GM19468 (cell line): ENCODE data around the gene FAM136A.
A peak's percentile ranks its signal among the peaks of the same experiment; 100 is the strongest.
"Not testable (repeated sequence)": the region's sequence is repeated elsewhere in the genome, so short reads cannot be mapped to it uniquely, and the experiment has no call there.

Experiments
- ATAC-seq: cut with Tn5 transposase; IDR thresholded peaks from one replicate; pipeline ENCODE4 v1.9.1; 2021; ENCODE audit warnings: mild to moderate bottlenecking, moderate library complexity, moderate number of reproducible peaks; ENCODE audit not compliant: unreplicated experiment; ENCODE audit errors: extremely low read depth

FAM136A gene

GRCh38 chr2:70301344-70302194 is at the start of gene FAM136A:
TSS of gene FAM136A (minus strand) at chr2:70302067. CDS start at chr2:70302011, 56 bp downstream.
- ATAC-seq, result peak; percentile 66

GRCh38 chr2:70349921-70350685 is 48.2 kb upstream of the FAM136A start:
- ATAC-seq, result no peak

- no peak for ATAC-seq
Observed at GRCh38 chr2:70347831-70348230, 46.0 kb upstream of the FAM136A start.

GRCh38 chr2:70344195-70344594 is 42.3 kb upstream of the FAM136A start:
- no peak for ATAC-seq

GRCh38 chr2:70341477-70341765 is 39.6 kb upstream of the FAM136A start:
- no peak for ATAC-seq

- no peak for ATAC-seq
Observed at GRCh38 chr2:70340761-70341476, 39.1 kb upstream of the FAM136A start.

- no peak for ATAC-seq
Observed at GRCh38 chr2:70340075-70340474, 38.2 kb upstream of the FAM136A start.

- no peak for ATAC-seq
Observed at GRCh38 chr2:70336552-70336951, 34.7 kb upstream of the FAM136A start.

- no peak for ATAC-seq
Observed at GRCh38 chr2:70331012-70331411, 29.1 kb upstream of the FAM136A start.

- no peak for ATAC-seq
Observed at GRCh38 chr2:70330476-70330875, 28.6 kb upstream of the FAM136A start.

GRCh38 chr2:70328921-70329561 is 27.2 kb upstream of the FAM136A start:
- ATAC-seq, result no peak

- no peak for ATAC-seq
Observed at GRCh38 chr2:70325875-70326274, 24.0 kb upstream of the FAM136A start.

- no peak for ATAC-seq
Observed at GRCh38 chr2:70322518-70322917, 20.7 kb upstream of the FAM136A start.

GRCh38 chr2:70321370-70321769 is 19.5 kb upstream of the FAM136A start:
- no peak for ATAC-seq

GRCh38 chr2:70314640-70315039 is 12.8 kb upstream of the FAM136A start:
- ATAC-seq, result no peak

GRCh38 chr2:70312560-70312959 is 10.7 kb upstream of the FAM136A start:
- ATAC-seq, result no peak

- no peak for ATAC-seq
Observed at GRCh38 chr2:70310899-70311298, 9.0 kb upstream of the FAM136A start.

- no peak for ATAC-seq
Observed at GRCh38 chr2:70305531-70305930, 3.7 kb upstream of the FAM136A start.

GRCh38 chr2:70304498-70304897 is 2.6 kb upstream of the FAM136A start:
- ATAC-seq, result no peak

GRCh38 chr2:70303186-70303585 is 1.3 kb upstream of the FAM136A start:
- no peak for ATAC-seq

GRCh38 chr2:70302195-70302546 is 304 bp upstream of the FAM136A start:
- ATAC-seq, result not testable (repeated sequence)
